Liver (tissue), 9 donors: ENCODE results near the gene ZNHIT2. TPM values are rescaled to one million over a fixed set of nuclear protein-coding genes. Genes with fewer than 3 reads are reported as not detected.

ENCODE experiments used
- DNase-seq: peaks from one replicate; pipeline ENCODE4 v3.0.0-alpha.2; 2017; ENCODE audit warnings: low spot score
- H3K27ac ChIP-seq, 2 donors: one replicate each; pipeline ENCODE4 v1.7.0; 2013; ENCODE audit warnings: inconsistent platforms in 2 of 2, low read length in 2 of 2, control low read depth in 1 of 2, low read depth in 1 of 2, mild to moderate bottlenecking in 1 of 2
- H3K27me3 ChIP-seq, 4 donors: one replicate each; pipeline versions ENCODE4 v1.6.1 to v1.7.0; 2013; ENCODE audit warnings: low read length in 3 of 4, inconsistent platforms in 1 of 4, mild to moderate bottlenecking in 1 of 4, moderate library complexity in 1 of 4; ENCODE audit not compliant: control insufficient read depth in 4 of 4, insufficient read depth in 4 of 4
- H3K36me3 ChIP-seq, 4 donors: one replicate each; pipeline versions ENCODE4 v1.6.1 to v1.7.0; 2013; ENCODE audit warnings: low read length in 3 of 4, mild to moderate bottlenecking in 3 of 4, low read depth in 1 of 4, moderate library complexity in 1 of 4; ENCODE audit not compliant: control insufficient read depth in 4 of 4, insufficient read depth in 3 of 4
- H3K4me1 ChIP-seq, 4 donors: one replicate each; pipeline versions ENCODE4 v1.6.1 to v1.7.0; 2013; ENCODE audit warnings: low read length in 3 of 4, mild to moderate bottlenecking in 3 of 4, moderate library complexity in 1 of 4; ENCODE audit not compliant: control insufficient read depth in 4 of 4, insufficient read depth in 4 of 4
- H3K4me3 ChIP-seq, 3 donors: one replicate each; pipeline versions ENCODE4 v1.6.1 to v1.7.0; 2013; ENCODE audit warnings: low read length in 3 of 3, control low read depth in 1 of 3, low read depth in 1 of 3, mild to moderate bottlenecking in 1 of 3
- H3K9ac ChIP-seq, 2 donors: one replicate each; pipeline ENCODE4 v1.7.0; 2013; ENCODE audit warnings: low read length in 2 of 2, mild to moderate bottlenecking in 2 of 2, moderate library complexity in 2 of 2, control low read depth in 1 of 2, low read depth in 1 of 2
- H3K9me3 ChIP-seq, 4 donors: one replicate each; pipeline versions ENCODE4 v1.6.1 to v1.7.0; 2013; ENCODE audit warnings: low read length in 3 of 4; ENCODE audit not compliant: control insufficient read depth in 4 of 4
- EGR1 ChIP-seq, 2 donors: IDR thresholded peaks; 2 replicates each; pipeline ENCODE4 v1.6.1; 2016 to 2018; ENCODE audit warnings: antibody characterized with exemption in 2 of 2, low read depth in 2 of 2
- FOXA1 ChIP-seq: IDR thresholded peaks from 2 replicates; pipeline ENCODE4 v1.6.1; 2016; ENCODE audit warnings: antibody characterized with exemption
- FOXA2 ChIP-seq: IDR thresholded peaks from 2 replicates; pipeline ENCODE4 v1.6.1; 2016; ENCODE audit warnings: antibody characterized with exemption
- GABPA ChIP-seq, 2 donors: IDR thresholded peaks in 1 of 2; conservative IDR thresholded peaks in 1 of 2; 2 replicates each; pipeline ENCODE4 v1.6.1; 2016; ENCODE audit warnings: antibody characterized with exemption in 2 of 2, mild to moderate bottlenecking in 1 of 2, moderate library complexity in 1 of 2
- HNF4A ChIP-seq, 2 donors: conservative IDR thresholded peaks; 2 replicates each; pipeline ENCODE4 v1.6.1; 2016; ENCODE audit warnings: antibody characterized with exemption in 2 of 2, mild to moderate bottlenecking in 2 of 2
- HNF4G ChIP-seq: IDR thresholded peaks from 2 replicates; pipeline ENCODE4 v1.6.1; 2016; ENCODE audit warnings: antibody characterized with exemption
- JUND ChIP-seq, 2 donors: IDR thresholded peaks; 2 replicates each; pipeline ENCODE4 v1.6.1; 2016; ENCODE audit warnings: antibody characterized with exemption in 2 of 2
- NR2F2 ChIP-seq: IDR thresholded peaks from 2 replicates; pipeline ENCODE4 v1.6.1; 2016; ENCODE audit warnings: antibody characterized with exemption
- RAD21 ChIP-seq, 2 donors: IDR thresholded peaks; 2 replicates each; pipeline ENCODE4 v1.6.1; 2016; ENCODE audit warnings: antibody characterized with exemption in 2 of 2, mild to moderate bottlenecking in 2 of 2
- RXRA ChIP-seq, 2 donors: IDR thresholded peaks; 2 replicates each; pipeline ENCODE4 v1.6.1; 2017 to 2018; ENCODE audit warnings: antibody characterized with exemption in 2 of 2, mild to moderate bottlenecking in 1 of 2
- SP1 ChIP-seq: IDR thresholded peaks from 2 replicates; pipeline ENCODE4 v1.6.1; 2018; ENCODE audit warnings: antibody characterized with exemption, mild to moderate bottlenecking
- TAF1 ChIP-seq: conservative IDR thresholded peaks from 2 replicates; pipeline ENCODE4 v1.6.1; 2016; ENCODE audit warnings: antibody characterized with exemption, mild to moderate bottlenecking
- YY1 ChIP-seq: IDR thresholded peaks from 2 replicates; pipeline ENCODE4 v1.6.1; 2016; ENCODE audit warnings: antibody characterized with exemption, mild to moderate bottlenecking
- WGBS: extraction: QIAGEN DNeasy Blood & Tissue Kit; methylation state at CpG from one replicate; pipeline ENCODE4 v1.1.7; 2013; 5-methylcytosine and 5-hydroxymethylcytosine counted together
- polyA plus RNA-seq, 2 donors: library from polyadenylated mRNA; stranded (reverse) in 1 of 2; unstranded in 1 of 2; fragments of 200-250 nt in 1 of 2; fragments of >200 nt in 1 of 2; fragmentation: Nextera tagmentation in 1 of 2; extraction: Ambion mirVana in 1 of 2; gene quantifications; one replicate each; pipeline versions ENCODE4 v1.2.1 to v1.2.3, GENCODE V29; 2013 to 2015
- total RNA-seq, 2 donors: library from RNA; depleted of rRNA; stranded (reverse); fragments of >200 nt; gene quantifications; one replicate each; pipeline ENCODE4 v1.2.3, GENCODE V29; 2014
- TF ChIP-seq, protein P1 (sequence below): IDR thresholded peaks from 2 replicates; pipeline ENCODE4 v1.6.1; 2016; ENCODE audit warnings: antibody characterized with exemption
- TF ChIP-seq, protein P2 (sequence below): IDR thresholded peaks from 2 replicates; pipeline ENCODE4 v1.6.1; 2016; ENCODE audit warnings: antibody characterized with exemption
- TF ChIP-seq, protein P3 (sequence below): fragments of 150-350 bp; IDR thresholded peaks from 2 replicates; pipeline ENCODE4 v1.5.1; 2017; ENCODE audit warnings: improper control_type of control experiment, low read depth, low read length; ENCODE audit not compliant: missing input control
- TF ChIP-seq, protein P4 (sequence below): IDR thresholded peaks from 2 replicates; pipeline ENCODE4 v1.6.1; 2016; ENCODE audit warnings: antibody characterized with exemption
- TF ChIP-seq, protein P5 (sequence below): IDR thresholded peaks from 2 replicates; pipeline ENCODE4 v1.6.1; 2016; ENCODE audit warnings: antibody characterized with exemption, mild to moderate bottlenecking
- donor health status: healthy.
- donor health status: healthy.
- donor health status: healthy.
- donor health status: healthy.
- donor health status: healthy.

Gene ZNHIT2
- total and polyA plus RNA-seq, 4 donors, result 2.2 to 13.9 (median 6.1) TPM

DNA sequence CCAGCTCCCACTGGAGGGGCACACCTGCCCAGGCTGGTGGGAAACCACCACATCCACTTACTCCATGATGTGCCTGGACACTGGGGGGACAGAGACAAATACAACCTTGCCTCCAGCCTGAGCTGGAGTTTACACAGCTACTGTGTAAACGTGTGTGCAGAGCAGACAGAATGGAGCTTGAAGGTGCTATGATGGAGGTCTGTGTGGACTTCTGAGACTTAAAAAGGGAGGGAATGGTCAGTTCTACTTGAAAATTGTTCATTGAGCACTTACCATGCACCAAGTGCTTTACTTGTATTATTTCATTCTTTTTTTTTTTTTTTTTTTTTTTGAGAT lies 44.9 kb downstream of the ZNHIT2 start:
- TF ChIP-seq, protein P1, sequence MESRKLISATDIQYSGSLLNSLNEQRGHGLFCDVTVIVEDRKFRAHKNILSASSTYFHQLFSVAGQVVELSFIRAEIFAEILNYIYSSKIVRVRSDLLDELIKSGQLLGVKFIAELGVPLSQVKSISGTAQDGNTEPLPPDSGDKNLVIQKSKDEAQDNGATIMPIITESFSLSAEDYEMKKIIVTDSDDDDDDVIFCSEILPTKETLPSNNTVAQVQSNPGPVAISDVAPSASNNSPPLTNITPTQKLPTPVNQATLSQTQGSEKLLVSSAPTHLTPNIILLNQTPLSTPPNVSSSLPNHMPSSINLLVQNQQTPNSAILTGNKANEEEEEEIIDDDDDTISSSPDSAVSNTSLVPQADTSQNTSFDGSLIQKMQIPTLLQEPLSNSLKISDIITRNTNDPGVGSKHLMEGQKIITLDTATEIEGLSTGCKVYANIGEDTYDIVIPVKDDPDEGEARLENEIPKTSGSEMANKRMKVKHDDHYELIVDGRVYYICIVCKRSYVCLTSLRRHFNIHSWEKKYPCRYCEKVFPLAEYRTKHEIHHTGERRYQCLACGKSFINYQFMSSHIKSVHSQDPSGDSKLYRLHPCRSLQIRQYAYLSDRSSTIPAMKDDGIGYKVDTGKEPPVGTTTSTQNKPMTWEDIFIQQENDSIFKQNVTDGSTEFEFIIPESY, result no peak
- no peak for TF ChIP-seq HNF4A (conservative IDR thresholded peaks at IDR 0.05)
- TF ChIP-seq TAF1, result no peak
- TF ChIP-seq, protein P2, sequence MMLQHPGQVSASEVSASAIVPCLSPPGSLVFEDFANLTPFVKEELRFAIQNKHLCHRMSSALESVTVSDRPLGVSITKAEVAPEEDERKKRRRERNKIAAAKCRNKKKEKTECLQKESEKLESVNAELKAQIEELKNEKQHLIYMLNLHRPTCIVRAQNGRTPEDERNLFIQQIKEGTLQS, result no peak
- TF ChIP-seq, protein P3, sequence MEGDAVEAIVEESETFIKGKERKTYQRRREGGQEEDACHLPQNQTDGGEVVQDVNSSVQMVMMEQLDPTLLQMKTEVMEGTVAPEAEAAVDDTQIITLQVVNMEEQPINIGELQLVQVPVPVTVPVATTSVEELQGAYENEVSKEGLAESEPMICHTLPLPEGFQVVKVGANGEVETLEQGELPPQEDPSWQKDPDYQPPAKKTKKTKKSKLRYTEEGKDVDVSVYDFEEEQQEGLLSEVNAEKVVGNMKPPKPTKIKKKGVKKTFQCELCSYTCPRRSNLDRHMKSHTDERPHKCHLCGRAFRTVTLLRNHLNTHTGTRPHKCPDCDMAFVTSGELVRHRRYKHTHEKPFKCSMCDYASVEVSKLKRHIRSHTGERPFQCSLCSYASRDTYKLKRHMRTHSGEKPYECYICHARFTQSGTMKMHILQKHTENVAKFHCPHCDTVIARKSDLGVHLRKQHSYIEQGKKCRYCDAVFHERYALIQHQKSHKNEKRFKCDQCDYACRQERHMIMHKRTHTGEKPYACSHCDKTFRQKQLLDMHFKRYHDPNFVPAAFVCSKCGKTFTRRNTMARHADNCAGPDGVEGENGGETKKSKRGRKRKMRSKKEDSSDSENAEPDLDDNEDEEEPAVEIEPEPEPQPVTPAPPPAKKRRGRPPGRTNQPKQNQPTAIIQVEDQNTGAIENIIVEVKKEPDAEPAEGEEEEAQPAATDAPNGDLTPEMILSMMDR, result no peak
- TF ChIP-seq HNF4G, result no peak
- DNase-seq, result no peak
- Histone ChIP-seq H3K4me3 (no peak overlapping the region), H3K27ac (no peak overlapping the region), H3K4me1 (no peaks in the 10 kb centered on the region), H3K36me3 (no peaks in the 10 kb centered on the region), H3K9me3 (no peaks in the 10 kb centered on the region), H3K9ac (no peak overlapping the region), H3K27me3 (no peaks in the 10 kb centered on the region)
- 62% methylated on average over 1 of the region's 1 CpG for WGBS

DNA sequence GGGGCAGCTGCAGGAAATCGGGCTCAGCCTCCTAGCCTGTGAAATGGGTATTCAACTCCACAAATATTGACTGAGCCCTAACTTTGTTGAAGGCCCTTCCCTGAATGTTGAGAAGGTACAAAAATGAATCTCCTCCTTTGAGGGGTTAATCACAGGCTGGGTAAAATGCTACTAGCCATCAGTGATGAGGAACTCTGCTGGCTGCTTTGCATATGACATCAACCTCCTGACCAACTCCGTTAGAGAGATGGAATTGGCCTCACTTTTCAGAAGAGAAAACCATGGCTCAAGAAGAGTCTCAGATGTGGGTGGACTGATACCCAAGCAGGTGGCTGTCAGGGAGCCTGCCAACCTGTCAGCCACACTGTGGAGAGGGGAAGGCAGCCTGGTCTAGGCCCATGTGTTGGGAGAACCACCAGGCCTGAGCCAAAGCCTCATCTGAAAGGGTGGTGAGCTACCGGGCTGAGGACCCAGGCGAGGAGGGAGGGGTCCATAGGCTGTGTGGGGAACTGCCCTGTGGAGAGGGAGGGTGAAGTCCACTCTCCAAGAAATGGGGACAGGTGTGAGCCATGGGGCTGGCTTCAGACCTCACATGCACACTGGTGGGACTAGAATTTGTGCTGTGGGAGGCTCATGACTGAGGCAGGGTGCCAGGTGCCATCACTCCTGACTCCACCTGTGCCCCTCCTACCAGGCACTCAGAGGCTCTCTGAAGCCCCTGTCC lies 45.4 kb downstream of the ZNHIT2 start:
- WGBS, result 83% methylated on average over 4 of the region's 4 CpGs
- Histone ChIP-seq H3K4me3 (no peak overlapping the region), H3K27me3 (no peaks in the 10 kb centered on the region), H3K36me3 (no peaks in the 10 kb centered on the region), H3K9ac (no peak overlapping the region), H3K27ac (no peak overlapping the region), H3K4me1 (no peaks in the 10 kb centered on the region), H3K9me3 (no peaks in the 10 kb centered on the region)
- DNase-seq, result no peak
- TF ChIP-seq RXRA (IDR thresholded peaks at IDR 0.05) (no peak), YY1 (no peak), JUND (IDR thresholded peaks at IDR 0.05) (no peak), SP1 (no peak), RAD21 (IDR thresholded peaks at IDR 0.05) (no peak), NR2F2 (no peak), HNF4A (conservative IDR thresholded peaks at IDR 0.05) (no peak), GABPA (IDR thresholded peaks at IDR 0.05 in 1 of 2, conservative IDR thresholded peaks at IDR 0.05 in 1 of 2) (no peak), HNF4G (no peak), FOXA1 (no peak), EGR1 (IDR thresholded peaks at IDR 0.05; ENCODE audit: low read depth in 2 of 2) (no peak), FOXA2 (no peak)
- TF ChIP-seq, protein P2, result no peak
- TF ChIP-seq, protein P4, sequence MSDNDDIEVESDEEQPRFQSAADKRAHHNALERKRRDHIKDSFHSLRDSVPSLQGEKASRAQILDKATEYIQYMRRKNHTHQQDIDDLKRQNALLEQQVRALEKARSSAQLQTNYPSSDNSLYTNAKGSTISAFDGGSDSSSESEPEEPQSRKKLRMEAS, result no peak
- TF ChIP-seq, protein P5, sequence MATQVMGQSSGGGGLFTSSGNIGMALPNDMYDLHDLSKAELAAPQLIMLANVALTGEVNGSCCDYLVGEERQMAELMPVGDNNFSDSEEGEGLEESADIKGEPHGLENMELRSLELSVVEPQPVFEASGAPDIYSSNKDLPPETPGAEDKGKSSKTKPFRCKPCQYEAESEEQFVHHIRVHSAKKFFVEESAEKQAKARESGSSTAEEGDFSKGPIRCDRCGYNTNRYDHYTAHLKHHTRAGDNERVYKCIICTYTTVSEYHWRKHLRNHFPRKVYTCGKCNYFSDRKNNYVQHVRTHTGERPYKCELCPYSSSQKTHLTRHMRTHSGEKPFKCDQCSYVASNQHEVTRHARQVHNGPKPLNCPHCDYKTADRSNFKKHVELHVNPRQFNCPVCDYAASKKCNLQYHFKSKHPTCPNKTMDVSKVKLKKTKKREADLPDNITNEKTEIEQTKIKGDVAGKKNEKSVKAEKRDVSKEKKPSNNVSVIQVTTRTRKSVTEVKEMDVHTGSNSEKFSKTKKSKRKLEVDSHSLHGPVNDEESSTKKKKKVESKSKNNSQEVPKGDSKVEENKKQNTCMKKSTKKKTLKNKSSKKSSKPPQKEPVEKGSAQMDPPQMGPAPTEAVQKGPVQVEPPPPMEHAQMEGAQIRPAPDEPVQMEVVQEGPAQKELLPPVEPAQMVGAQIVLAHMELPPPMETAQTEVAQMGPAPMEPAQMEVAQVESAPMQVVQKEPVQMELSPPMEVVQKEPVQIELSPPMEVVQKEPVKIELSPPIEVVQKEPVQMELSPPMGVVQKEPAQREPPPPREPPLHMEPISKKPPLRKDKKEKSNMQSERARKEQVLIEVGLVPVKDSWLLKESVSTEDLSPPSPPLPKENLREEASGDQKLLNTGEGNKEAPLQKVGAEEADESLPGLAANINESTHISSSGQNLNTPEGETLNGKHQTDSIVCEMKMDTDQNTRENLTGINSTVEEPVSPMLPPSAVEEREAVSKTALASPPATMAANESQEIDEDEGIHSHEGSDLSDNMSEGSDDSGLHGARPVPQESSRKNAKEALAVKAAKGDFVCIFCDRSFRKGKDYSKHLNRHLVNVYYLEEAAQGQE, result no peak
- TF ChIP-seq, protein P1, result no peak
- TF ChIP-seq, protein P3, result no peak
